HG03565 (cell line): ENCODE results near the gene APPL1.
"Not testable (repeated sequence)": the region's sequence is repeated elsewhere in the genome, so short reads cannot be mapped to it uniquely, and the experiment has no call there.

ENCODE experiments used
- ATAC-seq: cut with Tn5 transposase; IDR thresholded peaks from one replicate; pipeline ENCODE4 v1.9.1; 2021; ENCODE audit warnings: mild to moderate bottlenecking, moderate library complexity; ENCODE audit not compliant: unreplicated experiment

Gene APPL1

DNA sequence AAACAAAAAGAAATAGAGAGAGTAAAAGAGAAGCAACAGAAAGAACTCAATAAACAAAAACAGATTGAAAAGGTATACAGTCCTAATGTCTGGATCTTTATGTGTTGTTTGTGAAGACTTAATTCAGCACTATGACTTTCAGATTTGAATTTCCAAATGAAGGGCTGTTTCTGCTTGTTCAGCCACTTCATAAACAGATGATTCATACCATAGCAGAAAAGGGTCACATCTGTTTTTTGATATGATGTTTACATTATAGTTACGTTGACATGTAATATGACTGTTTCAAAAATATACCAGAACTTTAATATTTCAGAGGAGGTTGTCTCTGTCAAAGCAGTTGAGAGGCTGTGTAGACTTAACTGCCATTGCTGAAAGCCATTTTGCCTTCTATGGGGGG is 40.9 kb downstream of the APPL1 start:
- no peak for ATAC-seq

- no peak for ATAC-seq
Measured at GRCh38 chr3:57274845-57275244, 47.3 kb downstream of the APPL1 start.

GRCh38 chr3:57275393-57275792 is 47.9 kb downstream of the APPL1 start:
- no peak for ATAC-seq

DNA sequence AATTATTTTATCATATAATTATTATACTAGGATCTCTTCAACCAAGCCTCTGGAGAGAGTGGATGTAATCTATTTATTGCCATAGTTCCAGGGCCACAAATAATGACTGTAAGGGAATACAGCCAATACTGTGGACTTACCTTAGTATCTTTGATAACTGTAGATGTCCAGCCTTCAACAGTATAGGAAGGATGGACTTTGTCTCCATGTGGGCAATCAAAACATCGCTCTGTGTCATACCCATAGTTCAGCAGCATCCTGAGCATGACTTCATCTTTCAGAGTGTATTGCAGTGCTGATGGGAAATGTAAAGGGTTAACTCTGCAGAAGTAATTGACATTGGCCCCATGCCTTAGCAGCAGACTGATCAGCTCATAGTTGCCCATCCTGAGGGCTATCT is 50.7 kb downstream of the APPL1 start:
- no peak for ATAC-seq

- no peak for ATAC-seq
Measured at GRCh38 chr3:57279685-57280084, 52.2 kb downstream of the APPL1 start.

GRCh38 chr3:57281715-57282114 is 54.2 kb downstream of the APPL1 start:
- ATAC-seq: no peak

- ATAC-seq: no peak
Measured at GRCh38 chr3:57283334-57283733, 55.8 kb downstream of the APPL1 start.

DNA sequence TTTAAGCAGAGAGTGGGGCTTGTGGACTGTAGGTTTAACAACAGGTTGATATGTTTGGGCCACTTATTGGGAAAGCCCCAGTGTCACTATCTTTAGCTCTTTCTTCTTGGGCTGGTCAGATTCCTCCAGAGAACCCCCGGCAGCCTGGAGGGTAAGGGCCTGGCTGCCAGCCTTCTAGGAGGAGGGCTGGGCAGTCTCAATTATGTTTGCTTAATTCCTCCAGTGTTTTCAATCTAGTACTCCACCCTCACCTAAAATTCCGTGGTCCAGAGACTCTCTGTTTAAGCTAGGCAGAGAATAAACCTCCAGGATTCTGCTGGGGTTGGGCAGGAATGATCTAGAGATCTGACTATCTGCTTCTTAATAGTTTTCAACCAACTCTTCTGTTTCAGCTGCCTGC is 59.7 kb downstream of the APPL1 start:
- ATAC-seq: no peak

DNA sequence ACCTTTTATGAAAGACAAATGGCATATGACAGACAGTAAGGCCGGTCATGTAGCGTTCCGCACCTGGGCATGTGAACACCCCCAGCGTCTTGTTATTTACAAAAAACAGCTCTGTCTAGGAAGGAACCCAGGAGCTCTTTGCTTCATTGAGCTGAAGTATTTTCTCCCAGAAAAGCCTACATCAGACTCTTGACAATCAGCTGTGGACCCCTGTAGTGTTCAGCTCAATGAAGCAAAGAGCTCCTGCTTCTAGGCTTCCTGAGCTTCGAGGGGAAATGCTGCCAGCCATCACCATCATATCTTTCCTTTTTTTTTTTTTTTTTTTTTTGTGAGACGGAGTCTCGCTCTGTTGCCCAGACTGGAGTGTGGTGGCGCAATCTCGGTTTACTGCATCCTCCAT is 60.9 kb downstream of the APPL1 start:
- no peak for ATAC-seq

GRCh38 chr3:57292159-57292896 is 64.8 kb downstream of the APPL1 start, which contains the start of gene ASB14:
Gene ASB14 (minus strand): TSS chr3:57292685. CDS start chr3:57292033, 652 bp downstream.
- ATAC-seq: no peak

DNA sequence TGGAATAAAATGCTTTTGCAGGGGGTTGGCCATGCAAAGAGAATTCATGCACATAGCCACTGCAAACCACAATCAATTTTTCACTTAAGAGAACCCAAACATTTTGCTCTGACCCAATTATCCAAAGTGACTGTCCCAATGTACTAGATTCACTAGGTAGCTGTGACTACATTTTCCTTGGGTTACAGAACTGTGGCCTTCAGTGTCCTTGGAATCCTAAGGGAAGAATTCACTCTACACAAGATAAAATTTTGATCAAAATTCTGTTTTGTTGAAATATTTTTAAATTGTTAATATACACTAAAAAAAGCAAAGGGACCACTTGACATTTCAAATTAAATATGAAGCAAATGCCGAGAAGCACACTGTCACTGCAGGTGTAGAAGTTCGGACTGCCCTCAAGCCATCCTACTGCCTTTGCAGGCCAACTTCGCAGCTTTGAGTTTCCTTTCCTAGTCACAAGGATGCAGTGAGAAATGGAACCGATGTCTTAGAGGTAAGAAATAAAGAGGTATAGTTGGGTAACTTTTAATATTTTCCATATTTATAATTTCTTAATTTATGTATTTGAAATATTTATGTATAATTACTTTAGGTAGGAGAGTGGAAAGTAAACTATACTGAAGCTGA is 65.5 kb downstream of the APPL1 start:
- ATAC-seq: no peak

DNA sequence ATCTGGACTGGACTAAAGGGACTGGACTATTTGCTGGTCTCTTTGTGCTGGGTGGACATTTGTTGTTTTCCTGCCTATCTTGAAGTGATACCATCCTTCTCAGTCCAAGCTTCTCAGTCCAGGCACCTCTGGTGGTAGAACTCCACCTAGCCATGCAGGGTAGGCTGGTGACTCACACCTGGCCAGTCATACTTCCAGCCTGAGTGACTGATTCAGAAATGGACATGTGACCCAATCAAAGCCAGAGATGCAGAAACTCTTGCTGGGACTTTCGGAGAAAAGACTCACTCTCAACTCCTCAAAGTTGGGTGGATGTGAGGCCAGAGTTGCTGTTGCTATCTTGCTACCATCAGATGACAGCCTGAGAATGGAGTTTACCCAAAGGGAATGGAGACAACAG is 70.5 kb downstream of the APPL1 start:
- no peak for ATAC-seq

DNA sequence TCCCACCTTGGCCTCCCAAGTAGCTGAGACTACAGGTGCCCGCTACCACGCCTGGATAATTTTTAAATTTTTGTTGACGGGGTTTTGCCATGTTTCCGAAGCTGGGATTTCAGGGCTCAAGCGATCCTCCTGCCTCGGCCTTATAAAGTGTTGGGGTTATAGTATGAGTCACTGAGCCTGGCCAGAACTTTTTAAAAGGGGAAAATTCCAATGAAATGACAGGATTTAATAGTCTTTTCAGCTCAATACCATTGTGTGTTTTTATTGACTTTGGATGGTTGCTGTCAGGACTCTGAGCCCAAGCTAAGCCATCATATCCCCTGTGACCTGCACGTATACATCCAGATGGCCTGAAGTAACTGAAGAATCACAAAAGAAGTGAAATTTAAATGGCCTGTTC is 76.0 kb downstream of the APPL1 start:
- not testable (repeated sequence) for ATAC-seq

- ATAC-seq: no peak
Measured at GRCh38 chr3:57309769-57310360, 82.3 kb downstream of the APPL1 start.

GRCh38 chr3:57314204-57314603 is 86.7 kb downstream of the APPL1 start:
- ATAC-seq: no peak
